Renal cortical epithelial cell (primary cell): ENCODE results near the gene PACSIN3. TPM values are rescaled to one million over a fixed set of nuclear protein-coding genes. Genes with fewer than 3 reads are reported as not detected.

ENCODE experiments used
- DNase-seq: peaks from one replicate; pipeline ENCODE4 v3.0.0-alpha.2; 2011; ENCODE audit warnings: low read depth
- total RNA-seq: library from RNA; depleted of rRNA; stranded (reverse); fragments of >200 nt; gene quantifications from 2 replicates; pipeline ENCODE4 v1.2.3, GENCODE V29; 2014

PACSIN3 gene
- total RNA-seq, 1 donor from 2014 or later: 29.8 TPM

DNA sequence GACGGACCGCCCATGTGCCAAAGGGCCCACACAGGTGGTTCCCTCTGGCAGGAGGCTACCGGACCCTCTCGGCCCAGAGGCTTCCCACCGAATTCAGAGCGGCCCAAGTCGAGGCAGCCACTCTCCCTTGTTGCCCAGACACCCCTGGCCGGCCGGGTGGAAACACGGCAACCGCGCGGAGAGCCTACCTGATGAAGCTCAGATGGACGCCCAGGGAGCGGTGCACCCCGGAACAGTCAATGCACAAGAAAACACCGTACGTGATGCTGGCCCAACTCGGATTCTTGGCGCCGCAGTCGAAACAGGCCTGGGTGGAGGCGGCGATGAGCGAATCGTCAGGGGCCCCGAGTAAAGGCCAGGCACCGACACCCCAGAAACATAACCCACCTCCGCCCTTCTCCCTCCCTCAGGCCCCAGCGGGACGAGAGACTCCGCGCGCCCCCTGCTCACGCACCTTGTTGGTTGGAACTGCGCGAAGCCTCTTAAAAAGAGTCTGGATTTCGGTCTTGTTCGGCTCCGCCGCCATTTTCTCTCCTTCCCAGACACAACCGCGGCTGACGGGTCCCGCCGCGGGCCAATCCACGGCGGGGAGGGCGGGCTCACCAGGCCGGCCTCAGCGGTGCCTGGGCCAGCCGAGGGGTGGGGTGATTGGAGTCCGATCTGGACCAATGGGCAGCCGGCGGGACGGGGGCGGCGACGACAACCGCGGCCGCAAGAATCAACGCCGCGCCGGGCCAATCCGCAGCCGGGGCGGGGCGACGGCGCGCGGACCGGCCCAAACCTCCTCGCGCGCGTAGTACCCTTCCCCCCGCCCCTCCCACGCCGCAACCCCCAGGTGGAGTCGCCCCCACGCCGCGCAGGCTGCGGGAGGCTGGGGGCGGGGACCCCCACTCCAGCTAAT, 9.7 kb downstream of the PACSIN3 start, which contains the start of gene ARFGAP2:
Gene ARFGAP2 (minus strand): TSS at position 552 of the 901 bp plus-strand sequence. CDS start 26 bp downstream, at position 526.
- DNase-seq: peak; percentile 83

DNA sequence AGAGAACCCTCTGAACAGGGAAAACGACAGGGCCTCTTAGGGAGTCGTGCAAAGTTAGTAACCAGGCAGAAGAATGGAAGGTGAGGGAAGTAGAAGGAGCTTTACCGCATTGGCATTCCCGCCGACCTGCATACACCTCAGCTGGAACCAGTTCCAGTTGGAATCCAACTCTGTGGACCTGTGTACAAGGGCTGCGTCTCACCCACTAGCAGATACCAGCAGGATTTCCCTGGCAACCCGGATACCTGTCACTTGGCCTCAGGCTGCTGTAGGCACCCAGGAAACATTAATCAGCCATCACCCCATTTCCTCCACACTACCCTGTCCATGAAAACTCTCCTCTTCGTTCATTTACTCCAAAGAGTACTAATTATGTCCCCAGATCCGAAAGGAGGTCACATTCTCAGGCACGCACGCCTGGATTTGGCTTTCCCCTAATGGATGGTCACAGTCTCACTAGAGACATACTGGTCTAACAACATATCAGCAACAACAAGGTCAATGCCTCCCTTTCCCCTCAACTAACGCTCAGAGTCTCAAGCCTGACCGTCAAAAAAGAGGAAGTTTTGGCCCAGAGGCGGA, 10.4 kb downstream of the PACSIN3 start:
- no peak for DNase-seq

DNA sequence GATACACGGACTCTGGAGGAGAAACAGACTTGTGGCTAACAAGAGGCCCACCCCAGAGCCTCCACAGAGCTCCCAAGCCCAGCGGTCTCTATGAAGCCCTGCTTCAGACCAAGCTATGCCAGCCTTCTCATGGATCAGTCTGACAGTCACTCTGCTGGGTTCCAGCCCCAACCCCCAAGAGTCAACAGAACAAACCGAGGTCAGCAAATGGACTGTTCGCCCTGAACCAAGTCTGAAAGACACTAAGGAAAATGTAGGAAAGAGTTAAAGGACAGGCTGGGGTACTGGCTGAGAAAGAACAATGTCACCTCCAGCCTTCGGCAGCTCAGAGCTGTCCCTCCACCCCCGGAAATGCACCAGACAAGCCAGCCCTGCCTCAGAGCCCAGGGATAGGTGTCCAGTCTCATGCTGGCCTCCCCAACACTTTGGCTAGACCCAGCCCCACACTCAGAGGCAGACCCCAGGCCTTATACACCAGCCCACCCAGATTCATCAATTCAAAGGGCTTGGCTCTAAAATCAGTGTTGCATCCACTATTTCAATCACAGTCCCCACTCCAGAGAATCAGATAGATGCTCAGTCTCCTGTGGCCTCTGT, 13.4 kb downstream of the PACSIN3 start:
- DNase-seq: no peak

DNA sequence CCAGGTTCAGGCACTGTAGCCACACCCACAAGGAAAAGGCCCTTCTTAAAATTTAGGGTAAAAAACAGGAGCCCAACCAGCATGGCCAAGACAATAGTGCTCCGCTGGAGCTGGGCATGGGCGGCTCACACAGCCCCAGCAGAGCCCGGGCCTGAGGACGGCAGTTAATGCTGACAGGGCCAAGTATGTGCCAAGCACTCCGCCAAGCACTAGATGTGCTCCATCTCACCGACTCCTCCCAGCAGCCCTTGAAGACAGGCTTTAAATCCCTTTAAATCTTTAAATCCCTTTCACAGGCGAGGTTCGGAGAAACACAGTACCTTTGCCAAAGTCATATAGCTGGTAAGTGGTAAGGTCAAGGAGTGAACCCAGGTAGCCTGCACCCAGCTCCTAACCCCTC, 14.4 kb downstream of the PACSIN3 start:
- no peak for DNase-seq

DNA sequence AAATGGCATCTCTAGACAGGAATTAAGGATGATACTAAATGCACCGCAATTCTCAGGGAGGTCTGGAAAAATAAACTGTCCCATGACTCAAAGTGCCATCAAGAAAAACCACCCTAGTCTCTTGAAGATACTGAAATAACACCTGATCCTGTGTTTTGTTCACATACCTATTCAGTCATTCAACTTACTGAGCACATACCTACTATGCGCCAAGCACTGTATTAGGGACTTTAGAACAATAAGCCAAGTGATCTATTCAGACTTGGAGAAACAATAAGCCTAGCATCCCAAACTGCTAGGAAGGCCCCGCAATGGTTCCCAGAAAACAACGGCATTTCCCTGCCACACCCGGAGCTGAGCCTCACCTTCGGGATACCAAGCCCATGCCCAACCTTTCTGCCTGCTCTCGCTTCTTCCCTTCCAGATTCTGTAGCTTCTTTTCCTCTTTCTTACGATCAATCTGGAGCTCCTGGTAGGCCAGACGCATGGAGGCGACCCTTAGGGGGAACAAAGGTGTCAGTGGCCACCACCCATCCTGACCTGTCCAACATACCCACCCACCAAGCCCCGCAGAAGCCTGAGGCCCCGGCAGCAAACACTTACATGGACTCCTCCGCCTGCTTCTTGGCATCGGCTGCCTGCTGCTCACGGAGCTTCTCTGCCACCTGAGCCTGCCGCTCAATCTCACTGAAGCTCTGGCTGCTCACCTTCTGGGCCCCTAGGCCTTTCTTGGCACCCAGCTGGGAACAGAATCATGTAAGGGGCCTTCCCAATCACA, 15.0 kb downstream of the PACSIN3 start:
- no peak for DNase-seq

DNA sequence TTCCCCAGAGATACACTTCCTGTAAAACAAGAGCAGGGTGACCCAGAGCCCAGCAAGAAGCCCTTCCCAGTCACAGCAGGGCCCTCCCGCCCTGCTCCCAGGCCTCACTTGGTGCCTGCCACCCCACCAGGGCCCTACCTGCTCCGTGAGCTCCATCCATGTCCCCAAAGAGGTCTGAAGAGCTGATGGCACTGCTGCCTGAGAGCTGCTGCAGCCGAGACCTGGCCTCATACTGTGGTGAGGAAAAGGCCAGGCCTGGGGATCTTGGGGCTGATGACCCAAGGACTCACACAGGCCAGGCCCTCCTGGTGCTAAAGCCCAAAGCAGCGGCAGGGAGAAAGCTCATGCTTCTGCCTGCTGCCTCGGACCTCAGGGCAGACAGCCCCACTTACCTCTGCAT, 19.9 kb downstream of the PACSIN3 start:
- no peak for DNase-seq

DNA sequence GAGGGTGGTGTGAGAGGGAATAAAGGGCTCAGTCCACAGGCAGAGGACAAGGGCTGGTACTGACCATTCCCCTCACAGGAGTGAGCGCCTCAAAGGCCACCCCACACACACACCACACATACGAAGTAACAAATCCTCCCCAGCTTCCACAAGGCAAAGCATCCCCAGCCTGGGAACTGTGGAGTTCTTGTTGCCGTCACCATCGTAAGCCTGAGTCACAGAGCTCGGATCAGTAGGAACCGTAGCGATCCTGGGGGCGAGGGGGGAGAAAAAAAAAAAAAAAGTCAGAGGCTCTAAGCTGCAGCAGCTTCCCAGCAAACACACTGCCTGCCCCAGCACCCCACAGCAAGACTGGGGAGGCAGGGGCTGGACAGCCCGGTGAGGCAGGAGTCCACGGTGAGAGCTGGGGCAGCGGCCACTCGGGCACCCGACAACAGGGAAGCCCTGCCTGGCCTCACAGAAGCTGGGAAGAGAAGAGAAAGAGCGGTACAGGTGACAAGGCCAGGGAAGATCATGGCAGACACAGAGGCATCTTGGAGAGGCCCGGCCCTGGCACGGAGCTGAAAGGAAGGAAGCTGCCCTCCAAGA, 20.9 kb downstream of the PACSIN3 start:
- DNase-seq: no peak

DNA sequence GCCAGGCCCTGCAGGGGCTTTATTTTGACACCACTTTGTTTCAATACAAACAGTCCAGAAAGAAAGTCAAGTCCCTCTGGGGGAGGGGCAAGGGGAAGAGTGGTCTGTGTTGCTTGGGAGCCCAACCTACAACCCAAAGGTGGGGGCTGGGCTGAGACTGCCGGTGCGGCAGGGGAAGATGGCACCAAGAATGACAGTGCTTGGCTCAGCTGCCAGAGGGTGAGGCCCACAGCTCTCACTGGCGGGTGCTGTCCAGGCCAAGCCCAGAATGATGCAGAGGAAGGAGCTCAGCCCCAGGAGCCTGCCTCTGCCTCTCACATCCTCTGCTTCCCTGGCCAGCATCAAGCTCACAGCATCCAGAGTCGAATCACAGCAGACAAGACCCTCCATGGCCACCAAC, 21.9 kb downstream of the PACSIN3 start:
- DNase-seq: no peak

DNA sequence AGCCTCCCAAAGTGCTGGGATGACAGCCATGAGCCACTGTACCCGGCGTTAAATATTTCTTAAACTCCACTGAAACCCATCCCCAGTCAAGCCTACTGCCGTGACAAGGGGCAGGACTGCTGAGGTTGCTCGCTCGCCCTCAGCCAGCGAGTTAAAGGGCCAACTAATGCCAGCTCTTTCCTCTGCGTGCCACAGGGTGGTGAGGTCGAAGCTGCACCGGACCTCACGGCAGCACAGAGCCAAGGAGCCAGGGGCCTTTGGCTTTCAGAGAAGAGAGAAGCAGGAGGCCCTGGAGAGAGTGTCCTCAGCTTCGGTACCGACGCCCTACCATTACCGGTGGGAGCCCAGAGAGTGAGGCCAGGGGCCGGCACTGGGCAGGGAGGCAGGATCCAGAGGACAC, 22.3 kb downstream of the PACSIN3 start:
- no peak for DNase-seq

DNA sequence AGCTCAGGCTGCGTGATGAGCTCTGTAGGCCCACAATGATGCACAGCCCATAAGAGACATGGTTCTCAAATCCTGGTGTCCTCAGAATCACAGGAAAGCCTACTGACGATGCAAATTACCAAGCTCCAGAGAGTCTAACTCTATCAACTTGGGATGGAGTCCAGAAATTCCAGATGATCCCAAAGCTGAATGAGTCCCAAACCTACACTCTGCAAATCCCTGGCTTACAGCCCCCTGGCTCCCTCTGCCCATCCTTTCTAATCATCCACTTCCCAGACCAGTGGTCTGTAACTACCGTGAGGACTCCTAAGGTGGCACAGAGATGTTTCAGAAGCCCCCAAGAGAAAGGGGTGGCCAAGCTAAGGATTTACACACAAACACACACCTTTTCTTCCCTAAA, 23.0 kb downstream of the PACSIN3 start:
- DNase-seq: no peak

DNA sequence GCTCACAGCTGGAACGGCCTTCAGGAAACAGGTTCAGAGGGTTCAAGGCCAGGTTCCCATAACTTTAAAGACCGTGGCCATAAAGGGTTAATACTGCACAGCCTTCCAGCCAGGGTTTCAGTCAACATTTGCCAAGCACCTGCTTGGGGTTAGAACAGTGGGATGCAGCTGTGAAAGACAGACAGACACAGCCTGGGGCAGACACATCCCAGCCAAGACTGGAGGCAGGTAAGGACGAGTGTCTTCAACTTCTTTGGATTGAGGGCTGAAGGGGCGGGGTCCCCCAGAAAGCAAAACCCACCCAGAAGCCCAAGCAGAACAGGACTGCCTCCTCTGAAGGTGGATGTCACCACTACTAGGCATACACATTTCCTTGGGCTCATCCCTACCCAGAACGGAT, 23.8 kb downstream of the PACSIN3 start:
- no peak for DNase-seq

DNA sequence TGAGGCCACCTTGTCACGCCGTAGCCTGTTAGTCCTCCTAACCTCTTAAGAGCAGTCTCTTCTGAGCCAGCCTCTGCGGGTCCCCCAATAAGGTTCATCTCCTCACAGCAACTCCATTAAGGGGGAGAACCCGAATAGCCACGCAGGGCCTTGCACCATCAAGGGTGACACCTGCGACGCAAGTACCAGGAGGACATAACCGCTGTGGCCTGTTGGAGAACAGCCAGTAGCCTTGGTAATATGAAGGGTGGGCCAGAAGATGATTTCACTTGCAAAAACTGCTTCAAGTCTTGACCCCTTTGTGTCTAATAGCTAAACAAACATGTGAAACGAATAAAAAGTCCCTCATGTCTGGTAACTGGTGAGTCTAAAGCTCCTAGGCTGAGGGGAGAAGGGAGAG, 24.3 kb downstream of the PACSIN3 start:
- DNase-seq: no peak

DNA sequence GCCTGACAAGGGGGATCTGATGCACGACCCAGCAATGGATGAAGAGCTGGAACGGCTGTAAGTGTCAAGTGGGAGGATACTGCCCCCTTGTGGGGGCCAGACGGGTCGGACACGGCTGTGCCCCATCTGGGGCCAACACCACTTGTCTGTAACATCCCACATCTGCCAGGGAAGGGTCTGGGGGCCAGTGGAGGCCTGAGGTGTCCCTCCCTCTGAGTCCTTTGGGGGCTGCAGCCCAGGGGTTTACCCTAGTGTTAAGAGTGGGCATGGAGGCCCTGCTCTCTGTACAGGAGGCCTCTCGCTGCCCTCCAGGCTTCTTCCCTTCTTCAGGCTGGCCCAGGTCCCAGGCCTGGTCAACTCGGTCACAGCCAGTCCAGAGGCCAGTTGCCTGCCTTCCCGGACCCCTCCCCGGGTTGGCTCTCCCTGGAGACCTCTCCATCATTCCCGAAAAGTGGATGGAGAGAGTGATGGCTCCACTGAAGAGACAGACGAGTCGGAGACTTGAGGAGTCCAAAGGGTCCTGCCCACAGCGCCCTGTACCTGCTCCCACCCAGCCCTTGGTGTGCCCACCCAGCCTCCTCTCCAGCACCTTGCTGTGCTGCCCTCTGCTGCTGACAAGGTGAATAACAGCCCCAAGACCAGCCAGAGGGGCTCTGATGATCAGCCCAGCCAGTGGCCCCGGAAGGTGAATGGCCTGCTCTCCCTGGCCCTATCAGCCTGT, 24.9 kb downstream of the PACSIN3 start:
- peak; percentile 44 for DNase-seq

DNA sequence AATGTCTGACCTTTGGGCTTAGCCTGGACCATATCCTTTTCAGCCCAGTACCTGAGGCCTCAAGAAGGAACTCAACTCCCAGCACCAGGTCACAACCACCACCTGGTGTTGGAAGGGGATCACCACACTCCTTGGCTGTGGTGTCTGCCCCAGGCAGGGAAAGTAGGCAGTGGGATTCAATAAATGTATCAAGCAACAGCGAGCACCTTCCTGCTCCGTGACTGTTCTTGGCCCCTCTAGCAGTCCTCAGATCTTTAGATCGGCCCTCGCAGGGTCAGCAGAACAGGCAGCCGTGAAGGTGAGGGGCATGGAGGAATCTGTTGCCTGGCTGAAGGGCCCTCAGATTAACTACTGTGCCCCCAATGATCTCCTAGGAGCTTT, 25.5 kb downstream of the PACSIN3 start:
- no peak for DNase-seq

DNA sequence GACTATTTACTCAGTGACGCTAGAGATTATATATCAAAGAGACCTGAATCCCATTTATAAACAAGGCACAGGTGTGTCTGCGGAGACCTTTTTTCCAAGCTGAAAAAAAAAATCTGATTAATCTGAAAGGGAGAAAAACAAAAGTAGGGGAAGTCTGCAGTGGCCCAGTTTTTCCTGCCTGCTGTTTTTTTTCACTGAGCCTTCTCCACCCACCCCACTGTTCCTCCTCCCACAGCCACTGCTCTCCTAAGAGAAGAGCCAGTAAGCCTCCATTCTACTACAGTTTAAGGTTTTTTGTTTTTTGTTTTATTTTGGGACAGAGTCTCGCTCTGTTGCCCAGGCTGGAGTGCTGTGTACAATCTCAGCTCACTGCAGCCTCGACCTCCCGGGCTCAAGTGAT, 28.0 kb downstream of the PACSIN3 start:
- no peak for DNase-seq

DNA sequence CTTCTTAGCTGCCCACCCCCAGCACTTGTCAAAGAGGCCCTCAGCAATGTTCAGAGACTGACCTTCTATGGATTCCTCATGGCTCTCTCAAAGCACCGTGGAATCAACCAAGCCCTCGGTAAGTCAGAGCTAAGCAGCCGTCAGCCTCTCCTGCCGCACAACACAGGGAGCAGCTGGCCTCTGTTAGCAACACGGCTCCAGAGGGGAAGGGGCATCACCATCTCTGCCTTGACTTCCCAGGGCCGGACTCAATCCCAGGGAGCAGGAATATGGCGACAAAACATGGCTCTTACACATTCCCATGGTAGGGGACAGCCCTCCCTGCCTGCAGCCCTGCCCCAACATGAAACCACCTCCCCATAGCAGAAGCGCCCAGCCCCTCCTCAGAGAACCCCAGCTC, 28.4 kb downstream of the PACSIN3 start:
- no peak for DNase-seq

DNA sequence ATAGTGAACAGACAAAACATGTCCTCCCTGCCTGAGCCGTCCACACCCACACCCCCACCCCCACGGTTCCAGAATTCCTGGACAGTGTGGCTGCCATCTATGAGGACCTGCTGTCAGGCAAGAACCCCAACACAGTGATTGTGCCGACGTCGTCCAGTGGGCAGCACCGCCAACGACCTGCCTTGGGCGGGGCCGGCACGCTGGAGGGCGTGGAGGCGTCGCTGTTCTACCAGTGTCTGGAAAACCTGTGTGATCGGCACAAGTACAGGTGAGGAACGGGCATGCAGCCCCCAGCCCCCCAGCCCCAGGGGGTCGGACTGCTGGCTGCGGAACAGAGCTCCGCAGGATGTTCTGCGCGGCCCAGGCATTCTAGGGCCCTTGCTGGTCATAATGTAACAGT, 29.3 kb downstream of the PACSIN3 start:
- DNase-seq: no peak

DNA sequence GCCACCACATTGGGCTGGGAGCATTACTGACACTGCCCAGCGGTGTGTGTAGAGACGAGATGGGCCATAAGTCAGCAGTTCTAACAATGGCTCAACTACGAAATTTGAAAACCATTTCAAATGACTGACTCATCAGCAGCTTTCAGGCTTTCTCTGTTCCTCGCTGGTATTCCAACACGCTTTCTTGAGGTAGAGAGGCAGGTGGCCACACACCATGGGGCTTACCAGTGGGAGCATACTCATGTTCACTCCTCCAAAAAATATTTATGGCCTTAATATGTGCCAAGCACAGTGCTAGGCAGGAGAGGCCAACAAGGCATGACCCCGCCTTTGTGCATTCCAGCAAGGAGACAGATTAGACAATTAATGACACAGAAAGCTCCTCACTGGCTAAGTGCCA, 29.9 kb downstream of the PACSIN3 start:
- DNase-seq: peak; percentile 16

DNA sequence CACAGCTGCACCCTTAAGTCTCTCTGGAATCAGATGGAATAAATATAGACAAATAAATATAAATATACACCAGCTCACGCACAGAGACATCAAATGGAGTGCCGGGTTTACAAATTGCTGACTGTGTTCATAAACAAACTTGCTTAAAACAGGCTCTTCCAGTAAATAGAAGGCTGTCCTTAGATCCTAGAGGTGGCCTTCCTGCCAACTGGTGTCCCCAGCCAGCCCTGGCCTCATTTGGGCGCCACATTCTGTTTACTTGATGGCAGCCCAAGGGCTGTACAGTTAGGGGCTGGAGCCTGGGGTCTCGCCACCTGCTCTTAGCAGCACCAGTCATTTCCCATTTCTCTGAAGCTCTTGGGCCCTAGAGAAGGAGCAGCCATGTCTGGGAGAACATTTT, 30.4 kb downstream of the PACSIN3 start:
- no peak for DNase-seq

DNA sequence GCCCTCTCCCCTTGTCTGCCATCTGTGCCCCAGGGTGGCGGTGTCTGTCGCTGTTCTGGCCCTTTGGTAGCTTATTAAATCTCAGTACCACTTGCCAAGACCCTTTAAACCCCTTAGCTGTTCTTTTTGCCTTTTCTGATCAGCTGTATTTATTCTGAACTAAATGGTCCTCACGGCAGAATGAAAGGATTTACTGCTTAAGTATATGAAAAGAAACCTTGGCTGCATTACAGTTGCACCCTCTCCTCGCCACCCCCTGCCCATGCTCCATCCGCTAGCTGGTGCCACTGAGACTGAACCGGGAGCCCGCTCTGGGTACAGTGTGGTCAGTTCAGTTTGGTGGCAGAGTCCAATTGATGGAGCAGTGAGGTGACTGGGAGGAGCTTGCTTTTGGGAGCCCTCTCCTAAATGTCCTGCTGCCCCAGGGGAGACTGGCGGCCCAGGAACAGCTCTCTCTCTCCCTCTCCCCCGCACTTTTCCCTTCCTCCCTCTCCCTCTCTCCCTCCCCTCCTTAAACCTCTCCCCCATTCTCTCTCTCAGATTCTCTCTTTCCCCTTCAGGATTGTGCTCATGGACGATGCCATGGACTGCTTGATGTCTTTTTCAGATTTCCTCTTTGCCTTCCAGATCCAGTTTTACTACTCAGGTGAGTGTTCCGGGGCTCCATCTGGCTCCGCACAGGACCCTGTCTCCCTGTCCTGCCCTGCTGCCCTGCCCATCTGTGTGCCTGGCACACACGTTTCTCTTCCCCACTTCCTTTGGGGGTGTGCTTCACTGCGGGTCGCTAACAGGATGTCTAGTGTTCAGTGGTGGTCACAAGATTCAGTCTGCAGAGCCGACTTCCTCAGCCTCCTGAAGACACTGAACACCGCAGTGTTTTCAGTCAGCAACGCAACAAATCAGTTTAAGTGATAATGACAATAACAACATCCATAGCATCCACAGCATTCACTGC, 31.3 kb downstream of the PACSIN3 start:
- no peak for DNase-seq
